ENCODE results near the gene HEBP1. TPM values are rescaled to one million over a fixed set of nuclear protein-coding genes. Genes with fewer than 3 reads are reported as not detected.

HEBP1 gene
- total and polyA plus RNA-seq, 8 donors, result 25.8 to 57.6 (median 44.4) TPM

DNA sequence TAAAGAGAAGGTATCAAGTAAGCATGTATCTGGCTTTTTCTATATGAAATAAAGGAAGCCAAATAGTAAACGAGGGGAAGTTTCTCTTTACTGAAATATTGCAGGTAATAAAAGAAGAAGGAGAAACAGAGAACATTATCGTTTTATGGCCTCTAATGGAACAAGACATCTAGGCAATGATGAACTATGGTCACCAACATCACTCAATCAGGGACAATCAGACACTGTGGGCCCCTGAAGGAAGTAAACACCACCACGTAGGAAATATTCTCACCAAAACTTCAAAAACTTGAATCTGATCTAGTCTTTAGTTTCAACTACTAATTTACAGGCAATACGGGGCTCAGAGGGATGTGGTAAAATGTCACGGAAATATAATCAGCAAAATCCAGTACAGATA lies 15.9 kb downstream of the HEBP1 start:
- Histone ChIP-seq H3K27me3 (no peaks in the 10 kb centered on the region), H3K9me3 (no peaks in the 10 kb centered on the region), H3K4me1 (no peaks in the 10 kb centered on the region), H3K27ac (no peak overlapping the region), H3K36me3 (peaks cover 0 to 53% (median 4%) of the 10 kb centered on the region in 3 donors), H3K4me3 (no peak overlapping the region)
- ATAC-seq, result no peak
- TF ChIP-seq, protein P1, sequence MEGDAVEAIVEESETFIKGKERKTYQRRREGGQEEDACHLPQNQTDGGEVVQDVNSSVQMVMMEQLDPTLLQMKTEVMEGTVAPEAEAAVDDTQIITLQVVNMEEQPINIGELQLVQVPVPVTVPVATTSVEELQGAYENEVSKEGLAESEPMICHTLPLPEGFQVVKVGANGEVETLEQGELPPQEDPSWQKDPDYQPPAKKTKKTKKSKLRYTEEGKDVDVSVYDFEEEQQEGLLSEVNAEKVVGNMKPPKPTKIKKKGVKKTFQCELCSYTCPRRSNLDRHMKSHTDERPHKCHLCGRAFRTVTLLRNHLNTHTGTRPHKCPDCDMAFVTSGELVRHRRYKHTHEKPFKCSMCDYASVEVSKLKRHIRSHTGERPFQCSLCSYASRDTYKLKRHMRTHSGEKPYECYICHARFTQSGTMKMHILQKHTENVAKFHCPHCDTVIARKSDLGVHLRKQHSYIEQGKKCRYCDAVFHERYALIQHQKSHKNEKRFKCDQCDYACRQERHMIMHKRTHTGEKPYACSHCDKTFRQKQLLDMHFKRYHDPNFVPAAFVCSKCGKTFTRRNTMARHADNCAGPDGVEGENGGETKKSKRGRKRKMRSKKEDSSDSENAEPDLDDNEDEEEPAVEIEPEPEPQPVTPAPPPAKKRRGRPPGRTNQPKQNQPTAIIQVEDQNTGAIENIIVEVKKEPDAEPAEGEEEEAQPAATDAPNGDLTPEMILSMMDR (IDR thresholded peaks at IDR 0.05), result no peak
- 81 to 87% methylated on average over 5 of the region's 5 CpGs for WGBS, 2 donors
- no peak for DNase-seq
- FAIRE-seq, result no peak
- intact Hi-C loops (cut with DNase I), result no loop called here

GRCh38 chr12:12983420-12984035 lies 16.5 kb downstream of the HEBP1 start:
- WGBS, 2 donors, result 46 to 63% methylated on average over 9 of the region's 9 CpGs
- Histone ChIP-seq H3K27ac (no peak overlapping the region), H3K4me1 (no peaks in the 10 kb centered on the region), H3K4me3 (no peak overlapping the region), H3K9me3 (no peaks in the 10 kb centered on the region), H3K27me3 (no peaks in the 10 kb centered on the region), H3K36me3 (peaks cover 0 to 51% (median 5%) of the 10 kb centered on the region in 3 donors)
- DNase-seq (peak in 1 of 6 donors; percentile 25), ATAC-seq (peak in 3 of 4 donors; percentile 80 to 84 (median 83)), FAIRE-seq (no peak)
- TF ChIP-seq, protein P1 (IDR thresholded peaks at IDR 0.05), result peak in 2 of 4 donors; percentile 26 to 34
- intact Hi-C loops (cut with DNase I), result no loop called here

DNA sequence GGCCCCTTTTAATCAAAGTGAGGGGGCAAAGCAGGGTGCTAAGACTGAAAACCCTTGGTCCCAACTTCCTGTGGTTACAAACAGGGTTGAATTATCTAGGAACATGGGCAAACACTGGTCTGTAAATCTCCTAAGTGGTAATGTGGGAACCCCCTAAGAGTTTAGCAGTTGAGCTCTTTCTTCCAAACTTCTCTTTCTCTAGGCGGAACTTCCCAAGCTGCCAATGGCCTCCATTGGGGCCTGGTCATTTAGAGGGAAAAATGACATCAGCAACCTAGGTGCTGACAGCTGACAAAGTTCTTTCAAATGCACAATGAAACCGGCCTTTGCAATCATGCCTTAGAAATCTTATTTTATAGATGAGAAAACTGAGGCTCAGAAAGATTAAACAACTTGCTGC lies 17.7 kb downstream of the HEBP1 start:
- H3K27me3 ChIP-seq, result no peaks in the 10 kb centered on the region
- H3K4me1 ChIP-seq, result no peaks in the 10 kb centered on the region
- H3K9me3 ChIP-seq, result no peaks in the 10 kb centered on the region
- TF ChIP-seq, protein P1 (IDR thresholded peaks at IDR 0.05), result no peak
- intact Hi-C loops (cut with DNase I), result no loop called here
- H3K27ac ChIP-seq, result no peak overlapping the region
- DNase-seq (no peak), FAIRE-seq (no peak), ATAC-seq (no peak)
- no peak overlapping the region for H3K4me3 ChIP-seq
- H3K36me3 ChIP-seq, result peaks cover 0 to 48% (median 5%) of the 10 kb centered on the region in 3 donors
- WGBS, 2 donors, result 90 to 94% methylated on average over 2 of the region's 2 CpGs

DNA sequence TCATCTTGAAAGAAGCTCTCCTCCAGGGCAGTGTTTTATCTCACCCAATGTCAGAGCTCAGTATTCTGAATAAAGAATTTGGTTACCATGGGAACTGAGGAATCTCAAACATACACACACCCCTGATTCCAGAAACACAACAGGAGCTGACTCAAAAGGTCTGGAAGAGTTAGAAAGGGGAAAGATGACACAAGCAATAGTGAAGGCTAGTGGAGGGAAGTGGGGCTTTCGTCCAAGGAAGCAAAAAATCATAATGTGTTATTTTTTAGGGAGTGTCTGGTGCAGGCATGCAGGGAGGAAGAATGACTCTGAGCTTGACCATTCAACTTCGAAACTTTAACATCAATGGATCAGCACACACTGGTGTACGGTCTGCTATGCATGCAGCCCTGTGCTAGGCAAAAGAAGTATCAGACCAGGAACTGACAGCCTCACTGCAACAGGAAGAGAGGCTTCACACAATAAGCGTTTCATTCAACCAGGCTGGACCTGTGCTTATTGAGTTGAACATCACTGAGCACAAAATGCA lies 20.3 kb downstream of the HEBP1 start:
- FAIRE-seq, result no peak
- Histone ChIP-seq H3K27me3 (no peaks in the 10 kb centered on the region), H3K4me3 (no peak overlapping the region), H3K4me1 (no peaks in the 10 kb centered on the region), H3K27ac (no peak overlapping the region), H3K36me3 (peaks cover 0 to 41% (median 7%) of the 10 kb centered on the region in 3 donors), H3K9me3 (no peaks in the 10 kb centered on the region)
- DNase-seq, result no peak
- intact Hi-C loops (cut with DNase I), result no loop called here
- TF ChIP-seq, protein P1 (IDR thresholded peaks at IDR 0.05), result no peak
- WGBS, 2 donors, result 77 to 85% methylated on average over 4 of the region's 4 CpGs
- ATAC-seq, result peak in 3 of 4 donors; percentile 23 to 61 (median 42)

- Histone ChIP-seq H3K4me3 (no peak overlapping the region), H3K27ac (no peak overlapping the region), H3K4me1 (no peaks in the 10 kb centered on the region), H3K27me3 (no peaks in the 10 kb centered on the region), H3K9me3 (no peaks in the 10 kb centered on the region), H3K36me3 (peaks cover 2 to 47% (median 13%) of the 10 kb centered on the region in 3 donors)
- DNase-seq (no peak), FAIRE-seq (no peak), ATAC-seq (no peak)
- intact Hi-C loops (cut with DNase I), result no loop called here
- WGBS, 2 donors, result 74 to 77% methylated on average over 4 of the region's 4 CpGs
- TF ChIP-seq, protein P1 (IDR thresholded peaks at IDR 0.05), result no peak
Measured at GRCh38 chr12:12979126-12979525, 20.9 kb downstream of the HEBP1 start.
